Kidney epithelial cell (primary cell): ENCODE measurements around the gene PRKCA. TPM values are rescaled to one million over a fixed set of nuclear protein-coding genes. Genes with fewer than 3 reads are reported as not detected.

ENCODE experiments used
- DNase-seq: peaks from one replicate; pipeline ENCODE4 v3.0.0-alpha.2; 2010; ENCODE audit warnings: low read depth
- H3K27me3 ChIP-seq: 2 replicates; pipeline ENCODE4 v1.6.0; 2011; ENCODE audit warnings: low read length; ENCODE audit not compliant: control insufficient read depth, insufficient read depth
- H3K36me3 ChIP-seq: 2 replicates; pipeline ENCODE4 v1.5.1; 2011; ENCODE audit warnings: low read length; ENCODE audit not compliant: control insufficient read depth, insufficient read depth
- H3K4me3 ChIP-seq: 2 replicates; pipeline ENCODE4 v1.5.1; 2011; ENCODE audit warnings: low read depth, mild to moderate bottlenecking, control low read depth, low read length
- total RNA-seq: library from RNA; depleted of rRNA; stranded (reverse); fragments of >200 nt; gene quantifications from 2 replicates; pipeline ENCODE4 v1.2.3, GENCODE V29; 2015
- TF ChIP-seq, protein P1 (sequence below): IDR thresholded peaks from 2 replicates; pipeline ENCODE4 v1.5.1; 2011; ENCODE audit warnings: mild to moderate bottlenecking, moderate library complexity, low read length, control low read depth, inconsistent platforms; ENCODE audit not compliant: insufficient read depth, poor library complexity, severe bottlenecking

The PRKCA gene
- total RNA-seq, 1 donor from 2014 or later = 5.7 TPM

DNA sequence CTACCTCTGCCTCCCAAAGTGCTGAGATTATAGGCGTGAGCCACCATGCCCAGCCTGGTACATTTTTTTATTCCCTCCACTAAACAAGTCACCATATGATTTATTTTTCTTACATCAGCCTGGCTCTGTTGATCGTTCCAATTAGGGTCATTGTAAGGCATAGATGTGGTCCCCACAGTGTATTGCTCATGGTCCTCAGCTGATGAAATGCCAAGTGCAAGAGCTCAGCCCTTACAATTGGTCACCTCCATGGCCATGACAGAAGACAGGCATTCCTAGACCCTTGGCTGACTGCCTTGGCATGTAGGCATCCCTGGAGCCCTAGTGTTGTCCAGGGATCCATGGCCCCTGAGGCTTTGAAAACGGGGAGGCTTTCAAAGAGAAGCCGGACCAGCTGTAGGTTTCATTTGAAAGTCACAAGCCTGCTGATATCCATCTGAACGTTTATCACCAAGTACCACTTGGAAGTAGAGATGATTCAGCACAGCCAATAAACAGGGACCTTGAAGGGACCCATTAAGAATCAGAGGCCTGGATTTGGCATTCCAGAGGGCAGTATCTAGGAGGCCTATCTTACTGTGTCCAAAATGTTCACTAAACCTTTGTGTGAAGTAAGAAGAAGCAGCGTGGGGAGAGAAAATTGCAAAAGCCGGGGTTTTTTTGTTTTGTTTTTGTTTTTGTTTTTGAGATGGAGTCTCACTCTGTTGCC, 20.6 kb upstream of the PRKCA start:
- TF ChIP-seq, protein P1, sequence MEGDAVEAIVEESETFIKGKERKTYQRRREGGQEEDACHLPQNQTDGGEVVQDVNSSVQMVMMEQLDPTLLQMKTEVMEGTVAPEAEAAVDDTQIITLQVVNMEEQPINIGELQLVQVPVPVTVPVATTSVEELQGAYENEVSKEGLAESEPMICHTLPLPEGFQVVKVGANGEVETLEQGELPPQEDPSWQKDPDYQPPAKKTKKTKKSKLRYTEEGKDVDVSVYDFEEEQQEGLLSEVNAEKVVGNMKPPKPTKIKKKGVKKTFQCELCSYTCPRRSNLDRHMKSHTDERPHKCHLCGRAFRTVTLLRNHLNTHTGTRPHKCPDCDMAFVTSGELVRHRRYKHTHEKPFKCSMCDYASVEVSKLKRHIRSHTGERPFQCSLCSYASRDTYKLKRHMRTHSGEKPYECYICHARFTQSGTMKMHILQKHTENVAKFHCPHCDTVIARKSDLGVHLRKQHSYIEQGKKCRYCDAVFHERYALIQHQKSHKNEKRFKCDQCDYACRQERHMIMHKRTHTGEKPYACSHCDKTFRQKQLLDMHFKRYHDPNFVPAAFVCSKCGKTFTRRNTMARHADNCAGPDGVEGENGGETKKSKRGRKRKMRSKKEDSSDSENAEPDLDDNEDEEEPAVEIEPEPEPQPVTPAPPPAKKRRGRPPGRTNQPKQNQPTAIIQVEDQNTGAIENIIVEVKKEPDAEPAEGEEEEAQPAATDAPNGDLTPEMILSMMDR = no peak
- Histone ChIP-seq H3K36me3 (no peaks in the 10 kb centered on the region), H3K4me3 (no peak overlapping the region), H3K27me3 (no peaks in the 10 kb centered on the region)
- no peak for DNase-seq

DNA sequence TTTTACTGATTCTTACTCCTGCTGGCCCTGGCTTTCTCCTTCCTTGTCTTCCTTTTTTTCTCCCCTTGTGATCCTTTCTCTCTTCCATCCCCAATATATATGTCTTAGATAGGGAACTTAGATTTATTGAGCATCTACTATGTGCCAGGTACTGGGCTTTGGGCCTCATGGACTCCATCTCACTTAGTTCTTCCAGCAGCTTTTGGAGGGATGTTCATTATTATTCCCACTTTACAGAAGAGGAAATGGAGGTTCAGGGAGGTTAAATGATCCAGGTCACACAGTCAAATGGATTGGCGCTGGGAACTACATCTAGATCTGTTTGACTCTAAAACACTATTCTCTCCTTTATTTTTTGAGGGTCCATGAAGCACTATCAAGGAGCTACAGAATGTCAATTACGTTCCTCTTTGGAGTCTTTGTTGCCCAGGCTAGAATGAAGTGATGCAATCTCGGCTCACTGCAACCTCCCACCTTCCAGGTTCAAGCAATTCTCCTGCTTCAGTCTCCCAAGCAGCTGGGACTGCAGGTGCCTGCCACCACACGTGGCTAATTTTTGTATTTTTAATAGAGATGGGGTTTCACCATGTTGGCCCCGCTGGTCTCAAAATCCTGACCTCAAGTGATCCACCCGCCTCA, 19.0 kb upstream of the PRKCA start:
- TF ChIP-seq, protein P1 = no peak
- Histone ChIP-seq H3K27me3 (no peaks in the 10 kb centered on the region), H3K4me3 (no peak overlapping the region), H3K36me3 (no peaks in the 10 kb centered on the region)
- DNase-seq = no peak

DNA sequence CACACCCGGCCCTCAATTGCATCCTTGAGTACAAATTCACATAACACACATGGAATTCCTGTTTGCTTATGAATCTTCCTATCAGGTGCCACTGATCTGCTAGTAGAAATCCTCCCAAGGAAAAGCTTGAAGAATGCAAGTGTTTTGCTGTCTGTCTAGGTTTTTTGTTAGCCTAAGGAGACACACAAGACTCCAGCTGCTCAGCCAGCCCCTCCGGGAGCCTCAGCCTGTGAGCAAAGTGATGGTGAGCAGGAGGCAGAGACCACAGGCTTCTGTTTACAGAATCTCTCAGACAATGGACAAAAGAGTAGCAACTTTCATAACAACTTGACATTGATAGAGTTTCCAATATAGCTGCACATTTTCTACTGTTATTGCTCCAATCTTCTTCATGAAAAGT, 18.4 kb upstream of the PRKCA start:
- no peak for DNase-seq
- TF ChIP-seq, protein P1 = no peak

DNA sequence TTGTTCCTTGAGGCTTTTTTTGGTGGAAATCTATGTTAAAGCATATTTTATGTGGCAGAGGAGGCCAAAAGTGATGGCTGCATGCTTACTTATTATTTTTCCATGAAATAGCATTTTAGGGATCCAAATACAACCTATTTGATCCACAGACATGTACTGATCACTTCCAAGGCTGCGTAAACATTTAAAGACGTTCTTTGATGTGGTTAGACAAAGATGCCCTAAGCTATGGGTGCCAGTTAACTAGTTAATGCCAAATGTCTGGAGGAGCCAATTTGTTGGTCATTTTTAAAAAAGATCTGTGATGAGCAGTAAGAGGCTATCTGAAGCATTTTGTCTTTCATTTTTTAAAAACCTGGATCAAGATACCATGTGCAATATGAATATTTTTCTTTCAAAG, 17.3 kb upstream of the PRKCA start:
- Histone ChIP-seq H3K27me3 (no peaks in the 10 kb centered on the region), H3K4me3 (no peak overlapping the region), H3K36me3 (no peaks in the 10 kb centered on the region)
- TF ChIP-seq, protein P1 = no peak
- DNase-seq = no peak

More for the DNA sequence above, 18.4 kb upstream of the PRKCA start:
- Histone ChIP-seq H3K4me3 (no peak overlapping the region), H3K36me3 (no peaks in the 10 kb centered on the region), H3K27me3 (no peaks in the 10 kb centered on the region)

DNA sequence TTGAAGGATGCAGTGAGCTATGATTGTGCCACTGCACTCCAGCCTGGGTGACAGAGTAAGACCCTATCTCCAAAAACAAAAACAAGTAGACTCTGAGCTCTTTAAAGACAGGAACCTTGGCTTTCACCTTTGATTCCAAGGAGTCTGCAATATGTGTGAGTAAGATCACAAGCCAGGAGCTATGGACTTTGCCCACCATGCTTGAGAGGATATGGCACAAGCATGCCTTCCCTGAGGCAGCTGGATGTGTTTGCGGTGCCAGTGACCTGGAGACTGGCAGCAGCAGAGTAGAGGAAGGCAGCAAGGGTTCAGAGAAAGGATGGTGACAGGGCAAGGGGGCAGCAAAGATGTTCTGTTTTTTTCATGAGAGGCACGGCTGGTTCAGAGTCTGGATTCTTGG, 14.5 kb upstream of the PRKCA start:
- no peak for DNase-seq
- H3K36me3 ChIP-seq = no peaks in the 10 kb centered on the region
- no peak overlapping the region for H3K4me3 ChIP-seq
- TF ChIP-seq, protein P1 = no peak
- H3K27me3 ChIP-seq = no peaks in the 10 kb centered on the region
